Measurements from ENCODE around the gene ZSWIM8.
"Not testable (repeated sequence)": the region's sequence is repeated elsewhere in the genome, so short reads cannot be mapped to it uniquely, and the experiment has no call there.

The ZSWIM8 gene

DNA sequence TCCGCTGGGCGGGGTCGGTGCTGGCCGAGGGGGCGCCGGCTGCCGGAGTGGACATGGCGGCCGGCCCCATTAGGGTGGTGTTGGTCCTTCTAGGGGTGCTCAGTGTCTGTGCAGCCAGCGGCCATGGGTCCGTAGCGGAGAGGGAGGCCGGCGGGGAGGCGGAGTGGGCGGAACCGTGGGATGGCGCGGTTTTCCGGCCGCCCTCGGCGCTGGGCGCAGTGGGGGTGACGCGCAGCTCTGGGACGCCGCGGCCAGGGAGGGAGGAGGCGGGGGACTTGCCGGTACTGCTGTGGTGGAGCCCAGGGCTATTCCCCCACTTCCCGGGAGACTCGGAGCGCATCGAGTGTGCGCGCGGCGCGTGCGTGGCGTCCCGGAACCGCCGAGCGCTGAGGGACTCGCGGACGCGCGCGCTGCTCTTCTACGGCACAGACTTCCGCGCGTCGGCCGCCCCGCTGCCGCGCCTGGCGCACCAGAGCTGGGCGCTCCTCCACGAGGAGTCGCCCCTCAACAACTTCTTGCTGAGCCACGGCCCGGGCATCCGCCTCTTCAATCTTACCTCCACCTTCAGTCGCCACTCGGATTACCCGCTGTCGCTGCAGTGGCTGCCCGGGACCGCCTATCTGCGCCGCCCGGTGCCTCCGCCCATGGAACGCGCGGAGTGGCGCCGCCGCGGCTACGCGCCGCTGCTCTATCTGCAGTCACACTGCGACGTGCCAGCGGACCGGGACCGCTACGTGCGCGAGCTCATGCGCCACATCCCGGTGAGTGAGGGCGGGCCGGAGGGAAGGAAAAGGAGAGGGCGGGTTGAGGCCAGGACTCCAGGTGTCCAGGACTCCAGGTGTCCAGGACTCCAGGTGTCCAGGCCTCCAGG lies 12.9 kb upstream of the ZSWIM8 start:
- peak; percentile 83 to 88 for DNase-seq

DNA sequence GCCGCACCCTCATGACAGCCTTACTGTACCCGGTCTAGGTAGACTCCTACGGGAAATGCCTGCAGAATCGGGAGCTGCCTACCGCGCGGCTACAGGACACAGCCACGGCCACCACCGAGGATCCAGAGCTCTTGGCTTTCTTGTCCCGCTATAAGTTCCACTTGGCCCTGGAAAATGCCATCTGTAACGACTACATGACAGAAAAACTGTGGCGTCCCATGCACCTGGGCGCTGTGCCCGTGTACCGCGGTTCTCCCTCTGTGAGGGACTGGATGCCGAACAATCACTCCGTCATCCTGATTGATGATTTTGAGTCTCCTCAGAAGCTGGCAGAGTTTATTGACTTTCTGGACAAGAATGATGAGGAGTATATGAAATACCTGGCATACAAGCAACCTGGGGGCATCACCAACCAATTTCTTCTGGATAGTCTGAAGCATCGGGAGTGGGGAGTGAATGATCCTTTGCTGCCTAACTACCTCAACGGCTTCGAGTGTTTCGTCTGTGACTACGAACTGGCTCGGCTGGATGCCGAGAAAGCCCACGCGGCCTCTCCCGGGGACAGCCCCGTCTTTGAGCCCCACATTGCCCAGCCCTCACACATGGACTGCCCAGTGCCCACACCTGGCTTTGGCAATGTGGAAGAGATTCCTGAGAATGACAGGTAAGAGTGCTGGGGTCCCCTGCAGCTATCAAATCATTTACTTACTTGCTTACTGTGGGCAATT lies 12.1 kb upstream of the ZSWIM8 start:
- DNase-seq, result no peak

GRCh38 chr10:73774637-73775036 lies 10.8 kb upstream of the ZSWIM8 start:
- DNase-seq, result peak; percentile 32 to 54

DNA sequence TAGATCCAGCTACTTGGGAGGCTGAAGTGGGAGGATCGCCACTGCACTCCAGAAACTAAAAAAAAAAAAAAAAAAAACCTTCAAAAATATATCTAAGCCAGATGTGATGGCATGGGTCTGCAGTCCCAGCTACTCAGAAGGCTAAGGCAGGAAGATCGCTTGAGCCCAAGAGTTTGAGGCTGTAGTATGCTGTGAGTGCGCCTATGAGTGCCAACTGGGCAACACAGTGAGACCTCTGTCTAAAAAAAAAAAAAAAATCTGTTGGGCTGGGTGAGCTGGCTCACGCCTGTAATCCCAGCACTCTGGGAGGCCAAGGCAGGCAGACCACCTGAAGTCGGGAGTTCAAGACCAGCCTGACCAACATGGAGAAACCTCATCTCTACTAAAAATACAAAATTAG lies 6.4 kb upstream of the ZSWIM8 start:
- no peak for DNase-seq

- DNase-seq, result no peak
Observed at GRCh38 chr10:73779539-73780197, 5.7 kb upstream of the ZSWIM8 start.

DNA sequence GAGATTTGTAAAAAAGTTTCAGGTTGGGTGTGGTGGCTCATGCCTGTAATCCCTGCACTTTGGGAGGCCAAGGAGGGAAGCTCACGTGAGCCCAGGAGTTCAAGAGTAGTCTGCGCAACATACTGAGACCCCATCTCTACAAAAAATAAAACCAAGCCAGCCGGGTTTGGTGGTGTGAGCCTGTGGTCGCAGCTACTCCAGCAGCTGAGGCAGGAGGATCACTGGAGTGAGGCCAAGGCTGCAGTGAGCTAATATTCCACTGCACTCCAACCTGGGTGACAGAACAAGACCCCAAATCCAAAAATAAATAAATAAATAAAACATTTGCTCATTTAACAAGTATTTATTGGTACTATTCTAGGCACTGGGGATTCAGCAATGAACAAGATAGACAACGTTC lies 5.1 kb upstream of the ZSWIM8 start:
- no peak for DNase-seq

- DNase-seq, result peak in 1 of 2 experiments; percentile 21
Observed at GRCh38 chr10:73780966-73781365, 4.4 kb upstream of the ZSWIM8 start.

GRCh38 chr10:73781548-73781878 lies 3.9 kb upstream of the ZSWIM8 start:
- no peak for DNase-seq

GRCh38 chr10:73781879-73782748 lies 3.3 kb upstream of the ZSWIM8 start, which contains the start of gene CHCHD1:
TSS of gene CHCHD1 (plus strand) at chr10:73782048. CDS start at chr10:73782076, 28 bp downstream.
- peak; percentile 93 to 95 for DNase-seq

DNA sequence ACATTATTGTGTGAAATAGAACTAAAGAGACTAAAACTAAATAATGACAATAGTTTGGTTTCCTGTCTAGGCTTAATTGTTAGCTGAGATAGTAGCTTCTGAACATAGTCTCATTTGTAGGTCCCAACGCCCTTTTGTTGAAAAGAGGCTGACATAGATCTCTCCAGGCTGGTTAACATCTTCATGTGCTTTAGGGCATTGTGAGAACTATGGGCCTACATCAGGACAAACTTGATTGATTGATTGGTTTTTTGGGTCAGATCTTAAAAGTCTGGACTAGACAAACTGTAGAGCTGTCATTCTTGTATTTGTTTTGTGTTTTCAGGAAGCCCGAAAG lies 2.7 kb upstream of the ZSWIM8 start:
- no peak for DNase-seq

DNA sequence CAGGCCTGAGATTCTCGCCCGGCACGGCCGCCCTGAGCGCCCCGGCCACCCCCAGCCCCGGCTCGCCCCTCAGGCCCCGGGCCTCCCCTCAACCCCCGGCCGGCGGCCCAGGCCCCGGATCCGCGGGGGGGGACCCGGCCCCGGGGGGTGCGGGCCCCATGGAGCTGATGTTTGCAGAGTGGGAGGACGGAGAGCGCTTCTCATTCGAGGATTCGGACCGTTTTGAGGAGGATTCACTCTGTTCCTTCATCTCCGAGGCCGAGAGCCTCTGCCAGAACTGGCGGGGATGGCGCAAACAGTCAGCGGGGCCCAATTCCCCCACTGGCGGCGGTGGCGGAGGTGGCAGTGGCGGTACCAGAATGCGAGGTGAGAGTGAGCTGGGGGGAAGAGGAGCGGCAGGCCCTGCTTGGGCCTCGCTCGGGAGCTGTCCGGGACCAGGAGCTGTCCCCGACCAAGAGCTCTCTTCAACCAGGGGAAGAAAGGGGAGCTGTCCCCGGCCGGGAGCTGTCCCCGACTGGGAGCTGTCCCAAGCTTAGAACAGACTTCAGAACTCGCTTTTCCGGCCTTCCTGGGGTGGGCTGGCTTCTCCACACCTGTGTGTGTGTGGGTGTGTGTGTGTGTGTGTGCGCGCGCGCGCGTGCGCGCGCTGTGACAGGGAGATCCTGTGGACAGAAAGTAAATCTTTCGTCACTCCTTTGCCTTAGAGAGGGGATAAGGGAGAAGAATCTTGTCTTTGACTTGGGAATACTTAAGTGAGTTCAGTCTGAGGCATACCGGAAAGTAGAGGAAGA lies 510 bp downstream of the ZSWIM8 start:
- peak; percentile 67 to 81 for DNase-seq

GRCh38 chr10:73786512-73786885 lies 1.1 kb downstream of the ZSWIM8 start:
- DNase-seq, result peak in 1 of 2 experiments; percentile 48

GRCh38 chr10:73787031-73787800 lies 1.8 kb downstream of the ZSWIM8 start:
- DNase-seq, result not testable (repeated sequence)

DNA sequence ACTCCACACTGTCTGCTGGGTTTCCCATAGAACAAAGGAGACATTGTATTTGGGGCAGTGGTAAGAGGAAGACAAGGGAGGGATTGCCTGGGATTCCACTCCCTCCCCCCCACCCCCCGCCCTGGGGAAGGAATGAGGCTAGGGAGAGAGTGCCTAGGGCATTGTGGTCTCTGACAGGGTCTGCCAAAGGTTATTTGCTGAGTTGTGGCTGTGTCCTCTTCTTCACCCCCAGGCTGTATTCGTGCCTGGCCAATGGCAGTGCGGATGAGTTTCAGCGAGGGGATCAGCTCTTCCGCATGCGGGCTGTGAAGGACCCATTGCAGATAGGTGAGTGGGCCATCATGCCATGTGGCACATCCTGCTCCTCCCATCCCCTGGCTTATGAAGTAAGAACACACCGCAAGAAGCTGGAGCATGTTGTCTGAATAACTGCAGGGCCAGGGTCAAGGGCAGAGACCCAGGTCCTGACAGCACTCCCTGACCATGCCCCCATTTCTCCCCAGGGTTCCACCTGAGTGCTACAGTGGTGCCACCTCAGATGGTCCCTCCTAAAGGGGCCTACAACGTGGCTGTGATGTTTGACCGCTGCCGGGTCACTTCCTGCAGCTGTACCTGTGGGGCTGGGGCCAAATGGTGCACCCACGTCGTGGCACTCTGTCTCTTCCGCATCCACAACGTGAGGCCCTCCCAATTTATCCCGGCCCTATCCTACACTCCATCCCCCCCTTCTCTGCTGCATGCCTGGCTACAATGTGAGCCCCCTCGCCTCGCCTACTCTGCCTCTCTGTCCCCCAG lies 3.7 kb downstream of the ZSWIM8 start:
- no peak for DNase-seq

DNA sequence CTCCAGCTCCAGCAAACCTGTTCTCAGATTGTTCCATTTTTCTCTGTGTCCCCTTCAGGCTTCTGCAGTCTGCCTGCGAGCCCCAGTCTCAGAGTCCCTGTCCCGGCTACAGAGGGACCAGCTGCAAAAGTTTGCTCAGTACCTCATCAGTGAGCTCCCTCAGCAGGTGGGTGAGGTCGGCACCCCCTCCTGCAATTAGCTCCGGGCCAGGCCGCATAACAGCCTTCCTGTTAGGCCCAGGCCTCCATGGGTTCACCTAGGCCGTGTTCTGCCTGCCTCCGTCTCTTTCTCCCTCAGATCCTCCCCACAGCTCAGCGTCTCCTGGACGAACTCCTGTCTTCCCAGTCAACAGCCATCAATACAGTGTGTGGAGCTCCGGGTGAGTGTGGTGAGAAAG lies 4.3 kb downstream of the ZSWIM8 start:
- DNase-seq, result no peak

DNA sequence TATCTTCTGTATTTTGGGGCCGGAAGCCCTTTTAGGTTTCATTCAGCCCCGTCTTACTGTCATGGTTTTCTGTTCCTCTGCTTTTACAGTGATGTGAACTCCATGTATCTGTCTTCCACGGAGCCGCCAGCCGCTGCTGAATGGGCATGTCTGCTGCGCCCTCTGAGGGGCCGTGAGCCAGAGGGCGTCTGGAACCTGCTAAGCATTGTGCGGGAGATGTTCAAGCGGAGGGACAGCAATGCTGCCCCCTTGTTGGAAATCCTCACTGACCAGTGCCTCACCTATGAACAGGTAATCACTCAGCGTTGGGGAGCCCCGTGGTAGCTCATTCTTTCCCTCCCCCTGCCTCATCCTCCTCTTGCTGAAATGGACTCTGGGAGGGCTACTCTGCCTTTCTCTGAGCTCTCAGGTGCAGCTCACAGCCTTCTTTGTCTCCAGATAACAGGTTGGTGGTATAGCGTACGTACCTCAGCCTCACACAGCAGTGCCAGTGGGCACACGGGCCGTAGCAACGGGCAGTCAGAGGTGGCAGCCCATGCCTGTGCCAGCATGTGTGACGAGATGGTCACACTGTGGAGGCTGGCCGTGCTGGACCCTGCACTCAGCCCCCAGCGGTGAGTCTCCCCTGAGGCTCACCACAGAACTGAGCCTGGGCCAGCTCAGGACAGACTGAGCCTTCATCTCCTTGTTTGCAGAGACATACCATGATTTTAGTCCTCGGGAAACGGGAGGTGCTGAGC lies 5.7 kb downstream of the ZSWIM8 start:
- DNase-seq, result no peak

GRCh38 chr10:73791871-73792400 lies 6.5 kb downstream of the ZSWIM8 start:
- DNase-seq, result no peak

- DNase-seq, result no peak
Observed at GRCh38 chr10:73793456-73793855, 8.1 kb downstream of the ZSWIM8 start.

GRCh38 chr10:73795491-73795890 lies 10.1 kb downstream of the ZSWIM8 start:
- DNase-seq, result not testable (repeated sequence)
